ENCODE measurements around the gene ZGLP1. TPM values are rescaled to one million over a fixed set of nuclear protein-coding genes. Genes with fewer than 3 reads are reported as not detected.

Gene ZGLP1
- total RNA-seq, 1 experiment from 2014 or later = 5.0 TPM

DNA sequence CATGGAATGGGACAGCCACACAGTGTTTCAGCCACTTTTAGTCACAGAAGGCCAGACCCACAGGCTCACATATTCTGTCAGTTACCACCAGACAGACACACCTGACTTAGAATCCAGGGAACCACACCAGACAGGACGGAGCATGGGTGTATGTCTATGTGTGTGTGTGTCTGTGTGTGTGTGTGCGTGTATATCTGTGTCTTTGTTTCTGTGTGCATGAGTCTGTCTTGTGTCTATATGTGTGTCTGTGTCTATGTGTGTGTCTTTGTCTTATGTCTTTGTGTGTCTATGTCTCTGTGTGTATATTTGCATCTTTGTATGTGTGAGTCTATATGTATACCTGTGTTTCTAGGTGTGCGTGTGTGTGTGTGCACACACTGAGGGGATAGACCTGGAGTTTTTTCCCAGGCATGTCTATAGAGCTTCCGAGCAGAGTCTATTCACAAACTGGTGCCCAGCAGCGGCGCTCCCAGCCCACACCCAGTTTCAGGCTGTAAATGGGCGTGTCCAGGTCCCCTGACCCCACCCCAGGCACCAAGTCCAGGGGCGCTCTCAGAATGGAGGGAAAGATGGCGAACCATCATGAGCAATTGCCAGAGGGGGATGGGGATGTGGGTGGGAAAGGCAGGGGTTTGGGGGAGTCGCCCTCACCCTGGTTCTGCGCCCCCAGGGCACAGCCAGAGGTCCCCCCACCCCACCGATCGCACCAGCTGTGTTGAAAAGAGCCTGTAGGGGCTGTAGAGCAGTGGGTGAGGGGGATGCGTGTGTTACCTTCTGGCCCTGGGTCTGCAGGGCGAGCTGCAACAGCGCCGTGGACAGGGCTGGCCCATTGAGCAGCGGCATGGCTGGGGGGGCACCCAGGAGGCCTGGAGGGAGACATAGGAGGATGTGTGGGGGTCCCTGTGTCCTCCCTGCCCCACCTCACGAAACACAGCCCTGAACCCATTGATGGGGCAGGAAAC is 12.5 kb upstream of the ZGLP1 start:
- no peak overlapping the region for H3K9ac ChIP-seq (ENCODE audit: low read length)
- RAD21 ChIA-PET (ENCODE audit: low non-redundant PET in 1 of 2, low total read pairs in 2 of 2, uncharacterized antibody in 2 of 2, unreplicated experiment in 2 of 2) = no interaction called here
- H4K20me1 ChIP-seq (ENCODE audit: insufficient read depth) = no peaks in the 10 kb centered on the region
- BruUV-seq (replicated peaks) = no TSS peak
- no peaks in the 10 kb centered on the region for H3K4me1 ChIP-seq (ENCODE audit: control insufficient read depth in 1 of 2, insufficient read depth in 2 of 2, low read length in 2 of 2)
- POLR2A ChIA-PET = no interaction called here
- no peaks in the 10 kb centered on the region for H3K9me2 ChIP-seq (ENCODE audit: insufficient read depth)
- no peaks in the 10 kb centered on the region for H3K27me3 ChIP-seq (ENCODE audit: insufficient read depth, low read length)
- no peak overlapping the region for H2AFZ ChIP-seq (ENCODE audit: low read depth, low read length, poor library complexity, severe bottlenecking)
- DNase-seq (ENCODE audit: low read depth, low spot score) = no peak
- no peaks in the 10 kb centered on the region; the same call in 1 of the 2 replicates for H3K79me2 ChIP-seq (ENCODE audit: insufficient read depth, low read length)
- H3K27ac ChIP-seq (ENCODE audit: low read depth, low read length) = no peak overlapping the region
- no peak for ATAC-seq
- CTCF ChIA-PET = no interaction called here
- intact Hi-C loops (cut with micrococcal nuclease) = no loop called here
- TF ChIP-seq RAD21 (IDR thresholded peaks at IDR 0.05; ENCODE audit: low read depth) (no peak), TCF7L2 (IDR thresholded peaks at IDR 0.05; ENCODE audit: borderline replicate concordance, extremely low read depth, insufficient read depth, insufficient read length) (no peak), EZH2phosphoT487 (IDR thresholded peaks at IDR 0.05; ENCODE audit: borderline replicate concordance) (no peak), ZFX (IDR thresholded peaks at IDR 0.05) (no peak), CEBPB (IDR thresholded peaks at IDR 0.05; ENCODE audit: low read depth) (no peak), FOSL1 (IDR thresholded peaks at IDR 0.05; ENCODE audit: low read depth) (no peak), EZH2 (IDR thresholded peaks at IDR 0.05) (no peak), ZNF274 (IDR thresholded peaks at IDR 0.05; ENCODE audit: low read depth, low read length) (no peak), POLR2AphosphoS5 (IDR thresholded peaks at IDR 0.05; ENCODE audit: low read depth, low read length) (no peak), JUND (IDR thresholded peaks at IDR 0.05) (no peak), SIN3A (IDR thresholded peaks at IDR 0.05; ENCODE audit: low read depth) (no peak), EGR1 (IDR thresholded peaks at IDR 0.05; ENCODE audit: low read depth) (no peak), YY1 (IDR thresholded peaks at IDR 0.05; ENCODE audit: extremely low read depth, insufficient replicate concordance, low read depth, low read length) (no peak), CBX3 (IDR thresholded peaks at IDR 0.05; ENCODE audit: low read depth) (no peak), SP1 (IDR thresholded peaks at IDR 0.05; ENCODE audit: low read depth) (no peak), SRF (IDR thresholded peaks at IDR 0.05; ENCODE audit: low read depth) (no peak), ELF1 (IDR thresholded peaks at IDR 0.05; ENCODE audit: borderline replicate concordance, low read depth) (no peak)
- TF ChIP-seq, protein P1, sequence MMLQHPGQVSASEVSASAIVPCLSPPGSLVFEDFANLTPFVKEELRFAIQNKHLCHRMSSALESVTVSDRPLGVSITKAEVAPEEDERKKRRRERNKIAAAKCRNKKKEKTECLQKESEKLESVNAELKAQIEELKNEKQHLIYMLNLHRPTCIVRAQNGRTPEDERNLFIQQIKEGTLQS (IDR thresholded peaks at IDR 0.05) = no peak
- TF ChIP-seq, protein P2, sequence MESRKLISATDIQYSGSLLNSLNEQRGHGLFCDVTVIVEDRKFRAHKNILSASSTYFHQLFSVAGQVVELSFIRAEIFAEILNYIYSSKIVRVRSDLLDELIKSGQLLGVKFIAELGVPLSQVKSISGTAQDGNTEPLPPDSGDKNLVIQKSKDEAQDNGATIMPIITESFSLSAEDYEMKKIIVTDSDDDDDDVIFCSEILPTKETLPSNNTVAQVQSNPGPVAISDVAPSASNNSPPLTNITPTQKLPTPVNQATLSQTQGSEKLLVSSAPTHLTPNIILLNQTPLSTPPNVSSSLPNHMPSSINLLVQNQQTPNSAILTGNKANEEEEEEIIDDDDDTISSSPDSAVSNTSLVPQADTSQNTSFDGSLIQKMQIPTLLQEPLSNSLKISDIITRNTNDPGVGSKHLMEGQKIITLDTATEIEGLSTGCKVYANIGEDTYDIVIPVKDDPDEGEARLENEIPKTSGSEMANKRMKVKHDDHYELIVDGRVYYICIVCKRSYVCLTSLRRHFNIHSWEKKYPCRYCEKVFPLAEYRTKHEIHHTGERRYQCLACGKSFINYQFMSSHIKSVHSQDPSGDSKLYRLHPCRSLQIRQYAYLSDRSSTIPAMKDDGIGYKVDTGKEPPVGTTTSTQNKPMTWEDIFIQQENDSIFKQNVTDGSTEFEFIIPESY (IDR thresholded peaks at IDR 0.05; ENCODE audit: extremely low read depth, insufficient replicate concordance, low read length) = no peak
- TF ChIP-seq, protein P3, sequence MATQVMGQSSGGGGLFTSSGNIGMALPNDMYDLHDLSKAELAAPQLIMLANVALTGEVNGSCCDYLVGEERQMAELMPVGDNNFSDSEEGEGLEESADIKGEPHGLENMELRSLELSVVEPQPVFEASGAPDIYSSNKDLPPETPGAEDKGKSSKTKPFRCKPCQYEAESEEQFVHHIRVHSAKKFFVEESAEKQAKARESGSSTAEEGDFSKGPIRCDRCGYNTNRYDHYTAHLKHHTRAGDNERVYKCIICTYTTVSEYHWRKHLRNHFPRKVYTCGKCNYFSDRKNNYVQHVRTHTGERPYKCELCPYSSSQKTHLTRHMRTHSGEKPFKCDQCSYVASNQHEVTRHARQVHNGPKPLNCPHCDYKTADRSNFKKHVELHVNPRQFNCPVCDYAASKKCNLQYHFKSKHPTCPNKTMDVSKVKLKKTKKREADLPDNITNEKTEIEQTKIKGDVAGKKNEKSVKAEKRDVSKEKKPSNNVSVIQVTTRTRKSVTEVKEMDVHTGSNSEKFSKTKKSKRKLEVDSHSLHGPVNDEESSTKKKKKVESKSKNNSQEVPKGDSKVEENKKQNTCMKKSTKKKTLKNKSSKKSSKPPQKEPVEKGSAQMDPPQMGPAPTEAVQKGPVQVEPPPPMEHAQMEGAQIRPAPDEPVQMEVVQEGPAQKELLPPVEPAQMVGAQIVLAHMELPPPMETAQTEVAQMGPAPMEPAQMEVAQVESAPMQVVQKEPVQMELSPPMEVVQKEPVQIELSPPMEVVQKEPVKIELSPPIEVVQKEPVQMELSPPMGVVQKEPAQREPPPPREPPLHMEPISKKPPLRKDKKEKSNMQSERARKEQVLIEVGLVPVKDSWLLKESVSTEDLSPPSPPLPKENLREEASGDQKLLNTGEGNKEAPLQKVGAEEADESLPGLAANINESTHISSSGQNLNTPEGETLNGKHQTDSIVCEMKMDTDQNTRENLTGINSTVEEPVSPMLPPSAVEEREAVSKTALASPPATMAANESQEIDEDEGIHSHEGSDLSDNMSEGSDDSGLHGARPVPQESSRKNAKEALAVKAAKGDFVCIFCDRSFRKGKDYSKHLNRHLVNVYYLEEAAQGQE (IDR thresholded peaks at IDR 0.05; ENCODE audit: low read depth) = no peak
- H3K4me3 ChIP-seq (replicated peaks in 1 of 2; ENCODE audit: low read depth in 1 of 2, low read length in 2 of 2) = no peak overlapping the region
- H3K9me3 ChIP-seq (ENCODE audit: control insufficient read depth in 1 of 2, insufficient read depth in 1 of 2, low read depth in 1 of 2, low read length in 2 of 2) = no peaks in the 10 kb centered on the region
- no peak overlapping the region for H3K4me2 ChIP-seq (ENCODE audit: low read length)
- H3K36me3 ChIP-seq (ENCODE audit: control insufficient read depth in 1 of 2, insufficient read depth in 2 of 2, low read length in 2 of 2) = peaks cover 23 to 30% of the 10 kb centered on the region in 2 experiments; a peak in 3 of 4 replicates

All from HCT116 (cell line).